Esophagus muscularis mucosa (tissue), 4 donors: ENCODE results near the gene FBN1. TPM values are rescaled to one million over a fixed set of nuclear protein-coding genes. Genes with fewer than 3 reads are reported as not detected.

Experiments
- DNase-seq: peaks from one replicate; pipeline ENCODE4 v3.0.0-alpha.2; 2017; ENCODE audit errors: extremely low spot score
- H3K27ac ChIP-seq, 4 donors: fragments of 200-600 bp; sonication (generic); replicated peaks in 1 of 4; 1 replicate in 3 of 4; 2 replicates in 1 of 4; pipeline ENCODE4 v1.5.1; 2016 to 2019; ENCODE audit warnings: mild to moderate bottlenecking in 1 of 4
- H3K27me3 ChIP-seq, 4 donors: fragments of 200-600 bp; sonication (generic); one replicate each; pipeline versions ENCODE4 v1.5.1 to v1.6.0; 2016 to 2019
- H3K36me3 ChIP-seq, 4 donors: fragments of 200-600 bp; sonication (generic); one replicate each; pipeline ENCODE4 v1.5.1; 2016 to 2019
- H3K4me1 ChIP-seq, 4 donors: fragments of 200-600 bp; sonication (generic); one replicate each; pipeline ENCODE4 v1.5.1; 2016 to 2019
- H3K4me3 ChIP-seq, 4 donors: fragments of 200-600 bp; sonication (generic); 1 replicate in 2 of 4; 2 replicates in 2 of 4; pipeline ENCODE4 v1.5.1; 2016 to 2019; ENCODE audit warnings: mild to moderate bottlenecking in 4 of 4, moderate library complexity in 1 of 4
- H3K9me3 ChIP-seq, 4 donors: fragments of 200-600 bp; sonication (generic); 1 replicate in 3 of 4; 2 replicates in 1 of 4; pipeline ENCODE4 v1.5.1; 2016 to 2019
- EP300 ChIP-seq: sonication (generic); formaldehyde crosslinking; IDR thresholded peaks from one replicate; pipeline ENCODE4 v1.6.1; 2017; ENCODE audit warnings: antibody characterized with exemption
- POLR2A ChIP-seq: fragments of 450-650 bp; IDR thresholded peaks from one replicate; pipeline ENCODE4 v1.6.1; 2017; ENCODE audit warnings: antibody characterized with exemption, moderate library complexity, mild to moderate bottlenecking, low read depth
- POLR2AphosphoS5 ChIP-seq, 2 donors: sonication (generic); formaldehyde crosslinking; IDR thresholded peaks; one replicate each; pipeline ENCODE4 v1.6.1; 2017; ENCODE audit warnings: antibody characterized with exemption in 2 of 2
- WGBS: methylation state at CpG from one replicate; pipeline ENCODE4 v1.1.5; 2018; 5-methylcytosine and 5-hydroxymethylcytosine counted together
- intact Hi-C: fragments of 100-400 bp; cut with DNase I; formaldehyde crosslinking; loops from one replicate; pipeline ENCODE4 v1.15.1; 2023
- total RNA-seq, 4 donors: library from RNA; depleted of rRNA; stranded (reverse); fragments of >200 nt; gene quantifications; one replicate each; pipeline versions ENCODE4 v1.1.0 to v1.2.1, GENCODE V29; 2016
- TF ChIP-seq, protein P1 (sequence below), 3 experiments: fragments of 200-600 bp in 2 of 3; fragments of 450-650 bp in 1 of 3; sonication (generic) in 2 of 3; IDR thresholded peaks; one replicate each; pipeline ENCODE4 v1.5.1; 2017 to 2019; ENCODE audit warnings: antibody characterized with exemption in 3 of 3, mild to moderate bottlenecking in 2 of 3, moderate library complexity in 1 of 3

Gene FBN1
- total RNA-seq, 4 donors from 2014 or later: 159 to 253 (median 226) TPM

DNA sequence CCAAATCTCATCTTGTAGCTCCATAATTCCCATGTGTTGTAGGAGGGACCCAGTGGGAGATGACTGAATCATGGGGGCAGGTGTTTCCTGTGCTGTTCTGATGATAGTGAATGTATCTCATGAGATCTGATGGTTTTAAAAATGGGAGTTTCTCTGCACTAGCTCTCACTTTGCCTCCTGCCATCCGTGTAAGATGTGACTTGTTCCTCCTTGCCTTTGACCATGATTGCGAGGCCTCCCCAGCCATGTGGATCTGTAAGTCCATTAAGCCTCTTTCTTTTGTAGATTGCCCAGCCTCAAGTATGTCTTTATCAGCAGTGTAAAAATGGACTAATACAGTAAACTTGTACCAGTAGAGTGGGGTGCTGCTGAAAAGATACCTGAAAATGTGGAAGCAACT lies 269.7 kb downstream of the FBN1 start:
- no peaks in the 10 kb centered on the region for H3K4me1 ChIP-seq
- no peak overlapping the region for H3K27ac ChIP-seq
- H3K4me3 ChIP-seq: no peak overlapping the region
- intact Hi-C loops: no loop called here
- peak; percentile 62 for DNase-seq
- 95% methylated on average over 2 of the region's 2 CpGs for WGBS
- no peaks in the 10 kb centered on the region for H3K27me3 ChIP-seq
- H3K36me3 ChIP-seq: no peaks in the 10 kb centered on the region
- H3K9me3 ChIP-seq: no peaks in the 10 kb centered on the region
- no peak for TF ChIP-seq POLR2A
- TF ChIP-seq, protein P1, sequence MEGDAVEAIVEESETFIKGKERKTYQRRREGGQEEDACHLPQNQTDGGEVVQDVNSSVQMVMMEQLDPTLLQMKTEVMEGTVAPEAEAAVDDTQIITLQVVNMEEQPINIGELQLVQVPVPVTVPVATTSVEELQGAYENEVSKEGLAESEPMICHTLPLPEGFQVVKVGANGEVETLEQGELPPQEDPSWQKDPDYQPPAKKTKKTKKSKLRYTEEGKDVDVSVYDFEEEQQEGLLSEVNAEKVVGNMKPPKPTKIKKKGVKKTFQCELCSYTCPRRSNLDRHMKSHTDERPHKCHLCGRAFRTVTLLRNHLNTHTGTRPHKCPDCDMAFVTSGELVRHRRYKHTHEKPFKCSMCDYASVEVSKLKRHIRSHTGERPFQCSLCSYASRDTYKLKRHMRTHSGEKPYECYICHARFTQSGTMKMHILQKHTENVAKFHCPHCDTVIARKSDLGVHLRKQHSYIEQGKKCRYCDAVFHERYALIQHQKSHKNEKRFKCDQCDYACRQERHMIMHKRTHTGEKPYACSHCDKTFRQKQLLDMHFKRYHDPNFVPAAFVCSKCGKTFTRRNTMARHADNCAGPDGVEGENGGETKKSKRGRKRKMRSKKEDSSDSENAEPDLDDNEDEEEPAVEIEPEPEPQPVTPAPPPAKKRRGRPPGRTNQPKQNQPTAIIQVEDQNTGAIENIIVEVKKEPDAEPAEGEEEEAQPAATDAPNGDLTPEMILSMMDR (IDR thresholded peaks at IDR 0.05): no peak
- no peak for TF ChIP-seq POLR2AphosphoS5 (IDR thresholded peaks at IDR 0.05)
- TF ChIP-seq EP300: no peak

DNA sequence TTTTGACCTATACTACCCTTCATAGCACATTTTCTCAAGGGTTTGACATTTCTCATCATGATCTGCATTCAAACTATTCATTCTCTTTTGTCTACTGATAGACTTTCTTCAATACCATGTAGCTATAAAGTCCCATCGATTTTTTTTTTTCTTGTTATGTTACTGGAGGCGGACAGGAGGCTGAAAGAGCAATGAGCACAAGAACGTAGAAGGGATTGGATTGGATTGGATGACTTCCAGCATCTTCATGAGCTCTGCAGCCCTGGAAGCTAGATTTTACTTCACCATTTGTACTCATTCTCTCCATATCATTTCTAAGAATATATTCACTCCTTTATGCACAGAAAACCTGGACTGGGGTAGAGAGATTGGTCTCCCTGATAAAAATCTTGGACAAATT lies 271.0 kb downstream of the FBN1 start:
- Histone ChIP-seq H3K36me3 (no peaks in the 10 kb centered on the region), H3K27ac (no peak overlapping the region), H3K27me3 (no peaks in the 10 kb centered on the region), H3K4me1 (no peaks in the 10 kb centered on the region), H3K4me3 (no peak overlapping the region), H3K9me3 (no peaks in the 10 kb centered on the region)
- DNase-seq: no peak
- TF ChIP-seq, protein P1 (IDR thresholded peaks at IDR 0.05): no peak
- TF ChIP-seq POLR2AphosphoS5 (IDR thresholded peaks at IDR 0.05): no peak
- no peak for TF ChIP-seq POLR2A
- TF ChIP-seq EP300: no peak
- intact Hi-C loops: no loop called here
- 69% methylated on average over 3 of the region's 3 CpGs for WGBS

DNA sequence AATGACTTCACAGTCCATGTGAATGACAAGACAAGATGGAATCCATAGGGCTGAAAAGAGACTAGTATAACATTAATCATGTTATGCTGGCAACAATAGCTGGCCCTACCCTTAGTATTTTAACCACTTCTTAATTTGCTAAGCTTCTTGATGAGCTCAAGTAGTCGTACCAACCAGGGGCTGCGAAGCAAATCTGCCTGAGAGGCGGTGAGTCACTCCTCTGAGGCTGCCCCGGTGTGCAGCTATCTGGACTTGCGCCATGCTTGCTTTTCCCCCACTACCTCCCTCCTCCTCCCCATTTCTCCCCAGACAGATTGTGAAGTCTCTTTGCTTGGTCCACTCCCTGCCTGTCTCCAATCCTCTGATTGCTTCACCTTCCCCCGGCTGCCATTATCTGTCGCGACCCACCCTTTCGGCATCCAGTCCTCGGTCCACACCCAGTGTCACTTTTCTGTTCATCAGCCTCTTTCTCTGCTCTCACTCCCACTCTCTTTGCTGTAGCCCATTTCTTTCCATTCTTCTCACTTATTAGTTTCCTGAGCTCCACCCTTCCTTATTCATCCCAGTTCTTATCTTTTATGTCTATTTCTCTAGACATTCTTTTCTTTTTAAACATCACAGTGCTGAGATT lies 271.6 kb downstream of the FBN1 start:
- no peak for TF ChIP-seq POLR2A
- DNase-seq: no peak
- H3K27me3 ChIP-seq: no peaks in the 10 kb centered on the region
- H3K27ac ChIP-seq: no peak overlapping the region
- no peaks in the 10 kb centered on the region for H3K4me1 ChIP-seq
- intact Hi-C loops: no loop called here
- no peak overlapping the region for H3K4me3 ChIP-seq
- whole genome bisulfite sequencing: 71% methylated on average over 10 of the region's 10 CpGs
- no peaks in the 10 kb centered on the region for H3K9me3 ChIP-seq
- H3K36me3 ChIP-seq: no peaks in the 10 kb centered on the region

DNA sequence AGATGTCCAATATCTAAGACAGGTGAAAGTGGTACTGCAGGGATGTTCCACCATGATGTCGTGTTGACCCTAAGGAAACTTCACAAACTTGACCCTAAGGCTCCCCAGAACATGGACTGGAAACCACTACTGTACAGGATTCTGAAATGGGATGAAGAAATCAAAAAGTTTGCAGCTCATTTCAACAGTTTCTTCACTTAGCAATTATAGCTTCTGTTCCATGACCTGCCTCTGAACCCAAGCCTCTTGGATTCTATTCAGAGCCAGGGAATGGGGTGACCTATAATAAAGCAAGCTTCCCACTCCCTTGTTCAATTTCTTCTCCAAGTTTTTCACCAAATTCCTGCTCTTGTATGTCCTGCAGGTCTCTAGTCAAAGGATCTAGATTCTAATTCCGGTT lies 273.5 kb downstream of the FBN1 start:
- no peaks in the 10 kb centered on the region for H3K36me3 ChIP-seq
- intact Hi-C loops: no loop called here
- H3K4me1 ChIP-seq: no peaks in the 10 kb centered on the region
- no peaks in the 10 kb centered on the region for H3K27me3 ChIP-seq
- no peak overlapping the region for H3K4me3 ChIP-seq
- no peaks in the 10 kb centered on the region for H3K9me3 ChIP-seq
- no peak for DNase-seq
- TF ChIP-seq, protein P1 (IDR thresholded peaks at IDR 0.05): no peak
- no peak for TF ChIP-seq EP300
- TF ChIP-seq POLR2A: no peak
- TF ChIP-seq POLR2AphosphoS5 (IDR thresholded peaks at IDR 0.05): no peak
- H3K27ac ChIP-seq: no peak overlapping the region
- WGBS: 89% methylated on average over 2 of the region's 2 CpGs

DNA sequence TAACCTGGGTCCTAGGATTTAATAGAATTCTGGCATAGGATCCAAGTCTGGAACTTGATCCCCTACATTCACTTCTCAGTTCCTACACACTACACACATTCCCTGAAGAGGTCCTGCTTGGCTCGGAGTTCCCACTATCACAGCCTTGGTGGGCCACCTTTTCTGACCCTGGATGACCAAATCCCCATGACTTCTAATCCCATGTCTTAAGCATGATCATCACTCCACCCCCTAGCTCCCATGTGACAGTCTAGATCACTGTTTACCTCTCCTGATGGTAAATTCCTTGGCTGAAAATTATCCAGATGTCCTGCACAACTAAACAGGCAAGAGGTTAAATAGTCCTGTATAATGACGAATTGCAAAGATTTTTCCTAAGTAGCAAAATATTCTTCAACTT lies 274.0 kb downstream of the FBN1 start:
- H3K27ac ChIP-seq: no peak overlapping the region
- H3K36me3 ChIP-seq: no peaks in the 10 kb centered on the region
- TF ChIP-seq EP300 (no peak), POLR2AphosphoS5 (IDR thresholded peaks at IDR 0.05) (no peak), POLR2A (no peak)
- TF ChIP-seq, protein P1 (IDR thresholded peaks at IDR 0.05): no peak
- no peaks in the 10 kb centered on the region for H3K4me1 ChIP-seq
- H3K4me3 ChIP-seq: no peak overlapping the region
- 39% methylated on average over 2 of the region's 2 CpGs for WGBS
- no peaks in the 10 kb centered on the region for H3K9me3 ChIP-seq
- no peak for DNase-seq
- intact Hi-C loops: no loop called here
- no peaks in the 10 kb centered on the region for H3K27me3 ChIP-seq
